PFSK-1 (cell line): Measurements from ENCODE around the gene BATF2.

ENCODE experiments used
- FOXP2 ChIP-seq: optimal IDR thresholded peaks from 2 replicates; pipeline ENCODE3; 2011; ENCODE audit warnings: borderline replicate concordance, control low read depth, inconsistent platforms; ENCODE audit not compliant: insufficient read depth; ENCODE audit errors: extremely low read length, extremely low read depth
- POLR2AphosphoS5 ChIP-seq: IDR thresholded peaks from 2 replicates; pipeline ENCODE4 v1.6.1; 2012; ENCODE audit warnings: low read depth, mild to moderate bottlenecking, control low read depth, low read length, moderate library complexity
- REST ChIP-seq, 2 experiments: IDR thresholded peaks; 2 replicates each; pipeline versions ENCODE4 v1.6.1 to v1.8.0; 2011 to 2012; ENCODE audit warnings: low read depth in 2 of 2, low read length in 2 of 2, control low read depth in 1 of 2, inconsistent platforms in 1 of 2, mild to moderate bottlenecking in 1 of 2, moderate library complexity in 1 of 2; ENCODE audit not compliant: insufficient read depth in 1 of 2
- SIN3A ChIP-seq: IDR thresholded peaks from 2 replicates; pipeline ENCODE4 v1.6.1; 2012; ENCODE audit warnings: mild to moderate bottlenecking, low read length, moderate library complexity, borderline replicate concordance; ENCODE audit not compliant: insufficient read depth
- TAF1 ChIP-seq: IDR thresholded peaks from 2 replicates; pipeline ENCODE4 v1.6.1; 2012; ENCODE audit warnings: low read length, control low read depth, borderline replicate concordance; ENCODE audit not compliant: insufficient read depth

GRCh38 chr11:65019824-65020223, 23.1 kb upstream of the BATF2 start:
- TF ChIP-seq TAF1 (no peak), POLR2AphosphoS5 (no peak), REST (IDR thresholded peaks at IDR 0.05; ENCODE audit: insufficient read depth in 1 of 2, low read depth in 2 of 2, low read length in 2 of 2) (0 out of 4 replicates have a peak, but pooled peaks of 1 of the 2 experiments have one; percentile 11), SIN3A (no peak), FOXP2 (no peak)
